Endothelial cell of umbilical vein (primary cell): ENCODE results near the gene TRIM71. TPM values are rescaled to one million over a fixed set of nuclear protein-coding genes. Genes with fewer than 3 reads are reported as not detected.

Source experiments
- BruUV-seq: library from RNA; stranded (reverse); fragments of 400-500 nt; replicated peaks from 2 replicates; lab custom pipeline; 2021; lab: Mats Ljungman, UMichigan
- CTCF ChIA-PET: fragments of 300-600, 350-600 bp; sonication (Branson Sonifier 250); formaldehyde crosslinking; loops from one replicate; lab custom pipeline; 2021; ENCODE audit warnings: antibody characterized with exemption, inconsistent platforms; lab: Charles Lee
- POLR2A ChIA-PET: fragments of 300-600, 350-600 bp; sonication (Branson Sonifier 250); formaldehyde crosslinking; loops from one replicate; lab custom pipeline; 2021; ENCODE audit warnings: antibody characterized with exemption, inconsistent platforms; lab: Charles Lee
- DNase-seq: peaks from one replicate; pipeline ENCODE4 v3.0.0-alpha.2; 2011; ENCODE audit warnings: low read depth, low spot score
- FAIRE-seq: peaks from 2 replicates; lab custom pipeline; 2011; peaks lifted over from hg19 to GRCh38; lab: Jason Lieb, UNC
- H2AFZ ChIP-seq: 2 replicates; pipeline ENCODE4 v1.6.0; 2012; ENCODE audit warnings: low read depth, low read length, control low read depth, inconsistent platforms
- H3K27ac ChIP-seq: 2 replicates; pipeline ENCODE4 v1.5.1; 2011; ENCODE audit warnings: low read depth, mild to moderate bottlenecking, control low read depth, low read length, moderate library complexity; ENCODE audit not compliant: insufficient read depth
- H3K27me3 ChIP-seq, 2 experiments: 2 replicates each; pipeline versions ENCODE4 v1.6.0 to v1.6.1; 2011; ENCODE audit warnings: low read length in 2 of 2, mixed read lengths in 1 of 2; ENCODE audit not compliant: control insufficient read depth in 2 of 2, insufficient read depth in 2 of 2
- H3K36me3 ChIP-seq, 2 experiments: 2 replicates in 1 of 2; 3 replicates in 1 of 2; pipeline ENCODE4 v1.5.1; 2011; ENCODE audit warnings: low read length in 2 of 2, mild to moderate bottlenecking in 1 of 2, moderate library complexity in 1 of 2; ENCODE audit not compliant: control insufficient read depth in 2 of 2, insufficient read depth in 2 of 2; ENCODE audit errors: extremely low read depth in 1 of 2
- H3K4me1 ChIP-seq: 3 replicates; pipeline ENCODE4 v1.5.1; 2011; ENCODE audit warnings: mild to moderate bottlenecking, low read length; ENCODE audit not compliant: control insufficient read depth, insufficient read depth; ENCODE audit errors: extremely low read depth
- H3K4me2 ChIP-seq: 2 replicates; pipeline ENCODE4 v1.6.1; 2011; ENCODE audit warnings: low read length, control low read depth, mixed read lengths; ENCODE audit not compliant: insufficient read depth
- H3K4me3 ChIP-seq, 3 experiments: fragments of 200-600 bp in 1 of 3; sonication (generic), shearing (Covaris generic) in 1 of 3; replicated peaks in 1 of 3; 2 replicates each; pipeline ENCODE4 v1.5.1; 2011 to 2016; ENCODE audit warnings: control low read depth in 3 of 3, low read length in 3 of 3, mild to moderate bottlenecking in 2 of 3, inconsistent platforms in 1 of 3, low read depth in 1 of 3, moderate library complexity in 1 of 3; ENCODE audit not compliant: insufficient read depth in 1 of 3
- H3K79me2 ChIP-seq: 2 replicates; pipeline ENCODE4 v1.6.0; 2012; ENCODE audit warnings: low read length, inconsistent platforms; ENCODE audit not compliant: control insufficient read depth, insufficient read depth
- H3K9ac ChIP-seq: replicated peaks from 2 replicates; pipeline ENCODE3; 2011; ENCODE audit warnings: low read length, control low read depth; ENCODE audit not compliant: insufficient read depth; ENCODE audit errors: extremely low read depth
- H3K9me1 ChIP-seq: replicated peaks from 3 replicates; pipeline ENCODE4 v1.6.0; 2011; ENCODE audit warnings: mild to moderate bottlenecking, low read length; ENCODE audit not compliant: control insufficient read depth, insufficient read depth; ENCODE audit errors: extremely low read depth
- H3K9me3 ChIP-seq: replicated peaks from 2 replicates; pipeline ENCODE4 v1.5.1; 2012; ENCODE audit warnings: low read length, inconsistent platforms; ENCODE audit not compliant: control insufficient read depth, insufficient read depth
- H4K20me1 ChIP-seq: replicated peaks from 2 replicates; pipeline ENCODE3; 2011; ENCODE audit warnings: mild to moderate bottlenecking, low read length; ENCODE audit not compliant: control insufficient read depth, insufficient read depth; ENCODE audit errors: extremely low read depth
- EZH2 ChIP-seq: IDR thresholded peaks from 2 replicates; pipeline ENCODE4 v1.6.1; 2012; ENCODE audit warnings: borderline replicate concordance, low read depth, mild to moderate bottlenecking, moderate library complexity, low read length, inconsistent platforms; ENCODE audit not compliant: severe bottlenecking
- FOS ChIP-seq: IDR thresholded peaks from 2 replicates; pipeline ENCODE4 v1.6.1; 2011; ENCODE audit warnings: mild to moderate bottlenecking, low read length, moderate library complexity, borderline replicate concordance; ENCODE audit not compliant: insufficient read depth
- GATA2 ChIP-seq: IDR thresholded peaks from 2 replicates; pipeline ENCODE4 v1.7.0; 2011; ENCODE audit warnings: low read depth, mild to moderate bottlenecking, moderate library complexity, mixed read lengths, low read length; ENCODE audit not compliant: insufficient read length, insufficient read depth
- JUN ChIP-seq: IDR thresholded peaks from 2 replicates; pipeline ENCODE4 v1.6.1; 2011; ENCODE audit warnings: borderline replicate concordance, low read depth; ENCODE audit not compliant: insufficient read length, insufficient read depth
- MYC ChIP-seq: IDR thresholded peaks from one replicate; pipeline ENCODE4 v1.6.1; 2011; ENCODE audit warnings: mild to moderate bottlenecking, low read depth, low read length
- POLR2A ChIP-seq: IDR thresholded peaks from 2 replicates; pipeline ENCODE4 v1.6.1; 2012; ENCODE audit warnings: low read depth, mild to moderate bottlenecking, control low read depth, low read length
- POLR2AphosphoS5 ChIP-seq: IDR thresholded peaks from 2 replicates; pipeline ENCODE4 v1.6.1; 2012; ENCODE audit warnings: low read depth, mild to moderate bottlenecking, control low read depth, low read length, moderate library complexity; ENCODE audit not compliant: insufficient read depth
- dilution Hi-C: fragments of 300-500 bp; cut with MboI; formaldehyde crosslinking; loops from one replicate; pipeline ENCODE4 v1.15.0; 2019; ENCODE audit warnings: low sequenced_read_pairs; ENCODE audit not compliant: extremely low pct_ligation_motif_present
- intact Hi-C: fragments of 100-400 bp; cut with micrococcal nuclease; formaldehyde crosslinking; loops from one replicate; pipeline ENCODE4 v1.10.0; 2022
- polyA plus RNA-seq, 4 experiments: library from polyadenylated mRNA; depleted of rRNA in 3 of 4; stranded (reverse) in 3 of 4; unstranded in 1 of 4; fragments of >200 nt; gene quantifications; 2 replicates each; pipeline versions ENCODE4 v1.2.1 to v1.2.3, GENCODE V29; 2011 to 2012; ENCODE audit warnings: missing spikeins in 1 of 4
- total RNA-seq: library from RNA; stranded (reverse); gene quantifications from 2 replicates; pipeline ENCODE4 v1.2.3, GENCODE V29; 2021
- TF ChIP-seq, protein P1 (sequence below): IDR thresholded peaks from 2 replicates; pipeline ENCODE4 v1.6.1; 2011; ENCODE audit not compliant: insufficient read depth, insufficient read length
- TF ChIP-seq, protein P2 (sequence below), 2 donors: IDR thresholded peaks; 1 replicate in 1 of 2; 2 replicates in 1 of 2; pipeline ENCODE4 v1.5.1; 2011; ENCODE audit warnings: low read length in 2 of 2, mild to moderate bottlenecking in 2 of 2, moderate library complexity in 2 of 2, control low read depth in 1 of 2, inconsistent platforms in 1 of 2, low read depth in 1 of 2; ENCODE audit not compliant: insufficient read depth in 1 of 2; ENCODE audit errors: extremely low read depth in 1 of 2

Gene TRIM71
- total and polyA plus RNA-seq, 2 donors (not counting 3 experiments of a cell fraction or from before 2014, with no cell fraction given), result not detected

DNA sequence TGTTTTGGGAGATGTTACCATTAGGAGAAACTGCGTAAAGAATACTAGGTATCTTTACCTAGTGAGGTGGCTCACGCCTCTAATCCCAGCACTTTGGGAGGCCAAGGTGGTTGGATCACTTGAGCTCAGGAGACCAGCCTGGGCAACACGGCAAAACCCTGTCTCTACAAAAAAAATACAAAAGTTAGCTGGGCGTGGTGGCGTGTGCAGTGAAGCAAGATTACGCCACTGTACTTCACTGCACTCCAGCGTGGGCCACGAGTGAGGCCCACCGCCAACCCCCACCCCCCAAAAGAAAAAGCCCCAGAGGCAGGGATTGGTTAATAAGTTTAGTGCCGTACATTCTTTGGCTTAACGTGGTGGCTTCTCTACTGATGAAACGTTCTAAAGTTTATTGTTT, 23.5 kb downstream of the TRIM71 start:
- Histone ChIP-seq H3K27me3 (peaks cover 11 to 13% of the 10 kb centered on the region in 2 experiments), H3K4me1 (no peaks in the 10 kb centered on the region), H3K36me3 (no peaks in the 10 kb centered on the region), H3K9me1 (no peaks in the 10 kb centered on the region), H2AFZ (no peak overlapping the region), H3K27ac (no peak overlapping the region), H3K4me2 (no peak overlapping the region), H3K79me2 (no peaks in the 10 kb centered on the region), H3K9ac (no peak overlapping the region), H3K9me3 (no peaks in the 10 kb centered on the region), H3K4me3 (no peak overlapping the region), H4K20me1 (no peaks in the 10 kb centered on the region)
- intact Hi-C loops, result no loop called here
- DNase-seq (no peak), FAIRE-seq (no peak)
- ChIA-PET CTCF (no interaction called here), POLR2A (no interaction called here)
- no peak for TF ChIP-seq GATA2
- TF ChIP-seq EZH2, result no peak
- TF ChIP-seq POLR2A, result no peak
- no peak for TF ChIP-seq MYC
- TF ChIP-seq JUN, result no peak
- no peak for TF ChIP-seq POLR2AphosphoS5
- no peak for TF ChIP-seq FOS
- TF ChIP-seq, protein P1, sequence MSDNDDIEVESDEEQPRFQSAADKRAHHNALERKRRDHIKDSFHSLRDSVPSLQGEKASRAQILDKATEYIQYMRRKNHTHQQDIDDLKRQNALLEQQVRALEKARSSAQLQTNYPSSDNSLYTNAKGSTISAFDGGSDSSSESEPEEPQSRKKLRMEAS, result no peak
- TF ChIP-seq, protein P2, sequence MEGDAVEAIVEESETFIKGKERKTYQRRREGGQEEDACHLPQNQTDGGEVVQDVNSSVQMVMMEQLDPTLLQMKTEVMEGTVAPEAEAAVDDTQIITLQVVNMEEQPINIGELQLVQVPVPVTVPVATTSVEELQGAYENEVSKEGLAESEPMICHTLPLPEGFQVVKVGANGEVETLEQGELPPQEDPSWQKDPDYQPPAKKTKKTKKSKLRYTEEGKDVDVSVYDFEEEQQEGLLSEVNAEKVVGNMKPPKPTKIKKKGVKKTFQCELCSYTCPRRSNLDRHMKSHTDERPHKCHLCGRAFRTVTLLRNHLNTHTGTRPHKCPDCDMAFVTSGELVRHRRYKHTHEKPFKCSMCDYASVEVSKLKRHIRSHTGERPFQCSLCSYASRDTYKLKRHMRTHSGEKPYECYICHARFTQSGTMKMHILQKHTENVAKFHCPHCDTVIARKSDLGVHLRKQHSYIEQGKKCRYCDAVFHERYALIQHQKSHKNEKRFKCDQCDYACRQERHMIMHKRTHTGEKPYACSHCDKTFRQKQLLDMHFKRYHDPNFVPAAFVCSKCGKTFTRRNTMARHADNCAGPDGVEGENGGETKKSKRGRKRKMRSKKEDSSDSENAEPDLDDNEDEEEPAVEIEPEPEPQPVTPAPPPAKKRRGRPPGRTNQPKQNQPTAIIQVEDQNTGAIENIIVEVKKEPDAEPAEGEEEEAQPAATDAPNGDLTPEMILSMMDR (IDR thresholded peaks at IDR 0.05; ENCODE audit: extremely low read depth in 1 of 2, insufficient read depth in 1 of 2, low read depth in 1 of 2, low read length in 2 of 2), result no peak
- no TSS peak for BruUV-seq
- dilution Hi-C loops, result no loop called here
